A549 treated with AZD2906 at 1 μM for 4 hours (cell line): Measurements from ENCODE around the gene GOLGA8J. TPM values are rescaled to one million over a fixed set of nuclear protein-coding genes. Genes with fewer than 3 reads are reported as not detected.

Experiments
- total RNA-seq: library from RNA; stranded (reverse); fragments of 200-300 nt; extraction: Qiagen RNA extraction; gene quantifications from 5 replicates; pipeline ENCODE4 v1.2.3, GENCODE V29; 2022

The GOLGA8J gene
- total RNA-seq = 0.09 to 0.15 TPM in 2 of 5 replicates, not detected in the others

GRCh38 chr15:30082655-30083054 lies at the start of gene GOLGA8J:
Gene GOLGA8J, plus strand, starts transcription at chr15:30082955. Its CDS starts 98 bp downstream, at chr15:30083053.

DNA sequence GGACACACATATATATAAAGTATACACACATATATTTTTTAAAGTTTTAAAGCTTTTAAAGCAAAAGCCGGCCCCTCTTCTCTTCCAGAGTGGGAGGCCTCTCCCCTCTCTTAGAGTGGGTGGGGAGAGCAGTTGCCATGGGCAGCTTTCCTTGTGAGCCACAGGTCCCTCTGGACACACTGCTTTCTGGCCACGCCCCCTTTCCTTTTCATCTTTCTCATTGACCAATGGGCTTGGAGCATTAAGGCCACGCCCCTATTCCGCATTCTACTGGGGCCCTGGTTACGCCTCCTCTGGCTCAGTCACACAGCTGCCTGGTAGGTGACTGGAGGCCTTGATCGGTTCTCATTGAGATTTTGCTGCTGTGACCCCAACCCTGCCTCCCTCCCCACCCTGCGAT lies 52.0 kb downstream of the GOLGA8J start, which contains the start of gene GOLGA8T:
Gene GOLGA8T, plus strand, starts transcription at position 301 of the 400 bp plus-strand sequence. Its CDS starts 98 bp downstream, at position 399.

Other genes with a start within 250 kb of the GOLGA8J start
- 0.84 to 1.9 TPM (median 1.6 TPM) in 5 replicates for gene GOLGA8T, start 52.1 kb downstream of the GOLGA8J start, total RNA-seq